ENCODE results near the gene UROS. TPM values are rescaled to one million over a fixed set of nuclear protein-coding genes. Genes with fewer than 3 reads are reported as not detected.

Gene UROS
- total RNA-seq (2012; rRNA removed) (56.5 and 63.6 TPM in 2 replicates), polyA plus RNA-seq (2012; rRNA removed) (48.7 and 50.4 TPM in 2 replicates), Bru-seq, nascent RNA (percentile 71 among the genes with signal in this experiment), BruChase-seq, experiment 1, labeled RNA remaining after a 6-hour chase (percentile 75 among the genes with signal in this experiment), BruChase-seq, experiment 2, labeled RNA remaining after a 2-hour chase (percentile 72 among the genes with signal in this experiment)
- 46.6 and 47.3 TPM in 2 replicates for polyA plus RNA-seq (2012; cell fraction: cytosol; rRNA removed)
- polyA plus RNA-seq (2012; cell fraction: nucleus; rRNA removed; ENCODE audit: low replicate concordance): 48.8 and 50.3 TPM in 2 replicates
- long read RNA-seq, transcript UROS-204 (10 exons, 1,342 nt): major isoform, 61 of 105 reads
- long read RNA-seq, transcript UROS-202 (7 exons, 1,556 nt): minor isoform, 6 of 105 reads
- long read RNA-seq, partial matches to known transcripts: 4 of 105 reads
- long read RNA-seq, other reads (novel, unspliced or antisense): 33 of 105 reads

DNA sequence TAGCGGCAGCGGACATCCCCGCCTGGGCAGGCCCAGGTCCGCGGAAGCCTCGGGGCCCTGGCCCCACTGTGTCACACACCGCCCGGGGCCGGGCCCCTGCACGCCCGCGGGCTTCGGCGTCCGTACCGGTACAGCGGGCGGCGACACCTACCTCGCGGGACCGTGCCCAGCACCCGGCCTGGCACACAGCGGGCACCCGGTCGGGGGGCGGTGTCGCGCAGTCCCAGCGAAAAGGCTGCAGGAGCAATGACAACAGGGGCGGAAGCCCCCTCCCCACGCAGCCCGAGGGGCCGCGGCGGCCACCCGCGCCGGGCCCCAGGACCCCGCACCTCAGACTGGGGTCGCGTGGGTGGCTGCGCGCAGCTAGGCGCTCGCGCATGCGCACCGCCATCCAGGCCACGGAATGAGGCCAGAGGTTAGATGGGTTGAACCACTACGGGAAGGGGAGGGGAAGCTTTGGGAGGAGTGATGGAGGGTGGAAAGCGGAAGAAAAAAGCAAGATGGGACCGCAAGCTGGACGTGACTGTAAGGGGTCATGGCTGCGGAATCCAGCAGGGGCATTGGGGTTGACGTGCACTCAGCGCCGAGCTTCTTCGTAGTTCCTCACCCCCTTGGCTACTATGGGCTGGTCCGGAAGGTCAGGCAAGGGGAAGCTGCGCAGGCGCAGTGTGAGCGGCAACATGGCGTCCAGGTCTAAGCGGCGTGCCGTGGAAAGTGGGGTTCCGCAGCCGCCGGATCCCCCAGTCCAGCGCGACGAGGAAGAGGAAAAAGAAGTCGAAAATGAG is at the start of gene UROS, which contains the start of gene BCCIP:
TSS of gene UROS (minus strand) at position 381 of the 785 bp plus-strand sequence. CDS start 6,759 bp downstream, outside the sequence.
TSS of gene BCCIP (plus strand) at position 669 of the 785 bp plus-strand sequence. CDS start at position 681, 12 bp downstream.
- dilution Hi-C loops (cut with HindIII; ENCODE audit: low sequenced_read_pairs, unreplicated experiment): no loop called here
- peak within 1 kb of the TSS; percentile 100 for H2BK20ac ChIP-seq (ENCODE audit: low read depth, low read length)
- peak within 1 kb of the TSS; percentile 75 to 100 for H4K8ac ChIP-seq (ENCODE audit: low read depth in 2 of 2, low read length in 2 of 2)
- H3K4me3 ChIP-seq (ENCODE audit: insufficient read depth, low read depth, low read length): peak within 1 kb of the TSS; percentile 77
- peak within 1 kb of the TSS; percentile 100 for H2BK120ac ChIP-seq (ENCODE audit: low read depth, low read length)
- H2AK9ac ChIP-seq (replicated peaks; ENCODE audit: low read depth, low read length, poor library complexity): peak within 1 kb of the TSS; percentile 94
- peak within 1 kb of the TSS; percentile 96 for H3K18ac ChIP-seq (ENCODE audit: low read depth, low read length)
- H4K91ac ChIP-seq (ENCODE audit: insufficient read depth, low read depth, low read length): peak within 1 kb of the TSS; percentile 100
- H4K5ac ChIP-seq (ENCODE audit: low read depth, low read length): peak within 1 kb of the TSS; percentile 93
- ChIA-PET CTCF (no interaction called here), POLR2A (ENCODE audit: unreplicated experiment) (no interaction called here)
- H3K14ac ChIP-seq (replicated peaks; ENCODE audit: low read depth, low read length): peak within 1 kb of the TSS; percentile 100
- peaks cover 21 to 43% of the 10 kb centered on the region in 2 experiments for H3K79me1 ChIP-seq (ENCODE audit: low read depth in 1 of 2, low read length in 2 of 2)
- WGBS, 2 experiments (ENCODE audit: extremely low coverage in 2 of 2, insufficient read length in 1 of 2): 1% methylated on average over 16 of the region's 74 CpGs; no CpG with 5 or more reads in 1 of the 2 experiments
- no peaks in the 10 kb centered on the region for H3K27me3 ChIP-seq (ENCODE audit: control insufficient read depth, insufficient read depth, low read length)
- peak within 1 kb of the TSS; percentile 99 for H3K56ac ChIP-seq (ENCODE audit: extremely low read depth, insufficient read depth, low read length)
- H2BK5ac ChIP-seq (ENCODE audit: low read depth, low read length, poor library complexity, severe bottlenecking): peak within 1 kb of the TSS; percentile 99
- ATAC-seq (ENCODE audit: low read depth) (peak; percentile 96), DNase-seq (peak; percentile 87)
- no peak for TF ChIP-seq NFE2L2 (IDR thresholded peaks at IDR 0.05; ENCODE audit: low read depth, low read length)
- no peak for TF ChIP-seq MAFK (IDR thresholded peaks at IDR 0.05; ENCODE audit: low read depth, low read length)
- TF ChIP-seq CHD1 (IDR thresholded peaks at IDR 0.05; ENCODE audit: low read depth, low read length): peak; percentile 99; the same call in 1 of the 2 replicates
- no peak for TF ChIP-seq CEBPB (IDR thresholded peaks at IDR 0.05; ENCODE audit: low read depth, low read length)
- TF ChIP-seq RFX5 (IDR thresholded peaks at IDR 0.05; ENCODE audit: low read depth, low read length): no peak
- peak; percentile 99 for TF ChIP-seq BHLHE40 (IDR thresholded peaks at IDR 0.05; ENCODE audit: low read depth, low read length)
- TF ChIP-seq RCOR1 (IDR thresholded peaks at IDR 0.05; ENCODE audit: insufficient replicate concordance, low read length): no peak
- TF ChIP-seq SMC3 (IDR thresholded peaks at IDR 0.05; ENCODE audit: low read depth, low read length): no peak
- TF ChIP-seq MAZ (IDR thresholded peaks at IDR 0.05; ENCODE audit: borderline replicate concordance, low read depth, low read length): no peak; the same call in 1 of the 2 replicates
- peak; percentile 66; the same call in 1 of the 2 replicates for TF ChIP-seq MXI1 (IDR thresholded peaks at IDR 0.05; ENCODE audit: borderline replicate concordance, low read depth, low read length)
- peak; percentile 53 for TF ChIP-seq POLR2A (IDR thresholded peaks at IDR 0.05; ENCODE audit: low read depth, low read length)
- H3K27ac ChIP-seq (ENCODE audit: insufficient read depth, low read length): peak within 1 kb of the TSS; percentile 86
- peak within 1 kb of the TSS; percentile 81 for H3K4me2 ChIP-seq (ENCODE audit: low read depth, low read length)
- peak within 1 kb of the TSS; percentile 86 for H3K9ac ChIP-seq (ENCODE audit: low read depth, low read length)
- peaks cover 13% of the 10 kb centered on the region; the same call in 1 of the 2 replicates for H4K20me1 ChIP-seq (ENCODE audit: insufficient read depth, low read length)
- H3K9me1 ChIP-seq (ENCODE audit: insufficient read depth, low read length): no peaks in the 10 kb centered on the region
- peaks cover 6% of the 10 kb centered on the region for H3K36me3 ChIP-seq (ENCODE audit: control insufficient read depth, insufficient read depth, low read length)
- peak within 1 kb of the TSS; percentile 99 for H2AFZ ChIP-seq (replicated peaks; ENCODE audit: low read length, poor library complexity)
- H2BK15ac ChIP-seq (ENCODE audit: low read depth, low read length): peak within 1 kb of the TSS; percentile 97
- peaks cover 6% of the 10 kb centered on the region; the same call in 1 of the 2 replicates for H3K4me1 ChIP-seq (ENCODE audit: control insufficient read depth, insufficient read depth, low read length)
- intact Hi-C loops (cut with micrococcal nuclease): no loop called here
- no peaks in the 10 kb centered on the region for H3K9me3 ChIP-seq (ENCODE audit: control insufficient read depth, insufficient read depth, low read length)
- peak within 1 kb of the TSS; percentile 68; the same call in 1 of the 2 replicates for H2AK5ac ChIP-seq (ENCODE audit: low read depth, low read length)
- H3K23ac ChIP-seq (ENCODE audit: low read depth, low read length): peak within 1 kb of the TSS; percentile 100
- H3K4ac ChIP-seq (ENCODE audit: low read depth, low read length): peak within 1 kb of the TSS; percentile 100
- BruUV-seq (replicated peaks): no TSS peak
- in situ Hi-C loops (cut with MboI; ENCODE audit: low sequenced_read_pairs): no loop called here

All from IMR-90 (cell line).